Mucosa of stomach (tissue), 1 donor: Measurements from ENCODE around the gene GPR55.

Experiments
- H3K27me3 ChIP-seq: one replicate; pipeline ENCODE4 v1.7.0; 2013; ENCODE audit warnings: mild to moderate bottlenecking, low read length; ENCODE audit not compliant: control insufficient read depth, insufficient read depth
- H3K36me3 ChIP-seq: one replicate; pipeline ENCODE4 v1.7.0; 2013; ENCODE audit warnings: low read length; ENCODE audit not compliant: control insufficient read depth, insufficient read depth
- H3K4me1 ChIP-seq: one replicate; pipeline ENCODE4 v1.7.0; 2013; ENCODE audit warnings: mild to moderate bottlenecking, low read length; ENCODE audit not compliant: control insufficient read depth, insufficient read depth
- H3K4me3 ChIP-seq: one replicate; pipeline ENCODE4 v1.7.0; 2013; ENCODE audit warnings: low read length
- H3K9ac ChIP-seq: one replicate; pipeline ENCODE4 v1.7.0; 2013; ENCODE audit warnings: mild to moderate bottlenecking, low read length, moderate library complexity
- H3K9me3 ChIP-seq: one replicate; pipeline ENCODE4 v1.7.0; 2013; ENCODE audit warnings: mild to moderate bottlenecking, low read length, moderate library complexity; ENCODE audit not compliant: control insufficient read depth
- donor health status: Pancreatic carcinoma.

GPR55 gene

GRCh38 chr2:230887342-230887741 lies 37.7 kb downstream of the GPR55 start:
- Histone ChIP-seq H3K4me1 (no peaks in the 10 kb centered on the region), H3K27me3 (peaks cover 2% of the 10 kb centered on the region), H3K9ac (no peak overlapping the region), H3K9me3 (no peaks in the 10 kb centered on the region), H3K4me3 (no peak overlapping the region), H3K36me3 (no peaks in the 10 kb centered on the region)

GRCh38 chr2:230886671-230887071 lies 38.4 kb downstream of the GPR55 start:
- Histone ChIP-seq H3K36me3 (no peaks in the 10 kb centered on the region), H3K27me3 (no peaks in the 10 kb centered on the region), H3K9me3 (no peaks in the 10 kb centered on the region), H3K4me3 (no peak overlapping the region), H3K9ac (no peak overlapping the region), H3K4me1 (no peaks in the 10 kb centered on the region)

- Histone ChIP-seq H3K9me3 (no peaks in the 10 kb centered on the region), H3K4me3 (no peak overlapping the region), H3K27me3 (no peaks in the 10 kb centered on the region), H3K36me3 (no peaks in the 10 kb centered on the region), H3K9ac (no peak overlapping the region), H3K4me1 (no peaks in the 10 kb centered on the region)
Measured at GRCh38 chr2:230886206-230886605, 38.8 kb downstream of the GPR55 start.

- Histone ChIP-seq H3K4me1 (no peaks in the 10 kb centered on the region), H3K4me3 (no peak overlapping the region), H3K9ac (no peak overlapping the region), H3K27me3 (no peaks in the 10 kb centered on the region), H3K36me3 (no peaks in the 10 kb centered on the region), H3K9me3 (no peaks in the 10 kb centered on the region)
Measured at GRCh38 chr2:230885463-230886130, 39.4 kb downstream of the GPR55 start.

- no peaks in the 10 kb centered on the region for H3K4me1 ChIP-seq
- H3K9me3 ChIP-seq = no peaks in the 10 kb centered on the region
- H3K4me3 ChIP-seq = no peak overlapping the region
- H3K27me3 ChIP-seq = no peaks in the 10 kb centered on the region
- no peaks in the 10 kb centered on the region for H3K36me3 ChIP-seq
- no peak overlapping the region for H3K9ac ChIP-seq
Measured at GRCh38 chr2:230881840-230882239, 43.2 kb downstream of the GPR55 start.

- Histone ChIP-seq H3K9me3 (no peaks in the 10 kb centered on the region), H3K27me3 (no peaks in the 10 kb centered on the region), H3K4me3 (no peak overlapping the region), H3K36me3 (no peaks in the 10 kb centered on the region), H3K4me1 (no peaks in the 10 kb centered on the region), H3K9ac (no peak overlapping the region)
Measured at GRCh38 chr2:230879891-230880290, 45.2 kb downstream of the GPR55 start.

- Histone ChIP-seq H3K36me3 (no peaks in the 10 kb centered on the region), H3K4me1 (no peaks in the 10 kb centered on the region), H3K9me3 (no peaks in the 10 kb centered on the region), H3K4me3 (no peak overlapping the region), H3K9ac (no peak overlapping the region), H3K27me3 (no peaks in the 10 kb centered on the region)
Measured at GRCh38 chr2:230879271-230879882, 45.7 kb downstream of the GPR55 start.

GRCh38 chr2:230878599-230879188 lies 46.3 kb downstream of the GPR55 start:
- no peaks in the 10 kb centered on the region for H3K4me1 ChIP-seq
- H3K36me3 ChIP-seq = no peaks in the 10 kb centered on the region
- no peak overlapping the region for H3K4me3 ChIP-seq
- H3K9me3 ChIP-seq = no peaks in the 10 kb centered on the region
- no peak overlapping the region for H3K9ac ChIP-seq
- H3K27me3 ChIP-seq = no peaks in the 10 kb centered on the region

GRCh38 chr2:230877759-230878598 lies 47.1 kb downstream of the GPR55 start:
- Histone ChIP-seq H3K9ac (no peak overlapping the region), H3K36me3 (no peaks in the 10 kb centered on the region)

GRCh38 chr2:230877116-230877758 lies 47.8 kb downstream of the GPR55 start:
- no peaks in the 10 kb centered on the region for H3K4me1 ChIP-seq
- no peaks in the 10 kb centered on the region for H3K9me3 ChIP-seq
- H3K27me3 ChIP-seq = no peaks in the 10 kb centered on the region
- H3K4me3 ChIP-seq = no peak overlapping the region
- H3K9ac ChIP-seq = no peak overlapping the region
- no peaks in the 10 kb centered on the region for H3K36me3 ChIP-seq

More at GRCh38 chr2:230877759-230878598, 47.1 kb downstream of the GPR55 start:
- Histone ChIP-seq H3K9me3 (no peaks in the 10 kb centered on the region), H3K4me3 (no peak overlapping the region), H3K27me3 (no peaks in the 10 kb centered on the region), H3K4me1 (no peaks in the 10 kb centered on the region)

GRCh38 chr2:230875347-230876315 lies 49.4 kb downstream of the GPR55 start:
- Histone ChIP-seq H3K36me3 (no peaks in the 10 kb centered on the region), H3K27me3 (no peaks in the 10 kb centered on the region), H3K9ac (no peak overlapping the region), H3K9me3 (no peaks in the 10 kb centered on the region), H3K4me1 (peaks cover 6% of the 10 kb centered on the region), H3K4me3 (no peak overlapping the region)
